Measurements from ENCODE around the gene CAMK2D.
"Not testable (repeated sequence)": the region's sequence is repeated elsewhere in the genome, so short reads cannot be mapped to it uniquely, and the experiment has no call there.

The CAMK2D gene

GRCh38 chr4:113687067-113687718, 74.3 kb downstream of the CAMK2D start:
- DNase-seq (ENCODE audit: extremely low read depth in 1 of 2, low read depth in 1 of 2): no peak

DNA sequence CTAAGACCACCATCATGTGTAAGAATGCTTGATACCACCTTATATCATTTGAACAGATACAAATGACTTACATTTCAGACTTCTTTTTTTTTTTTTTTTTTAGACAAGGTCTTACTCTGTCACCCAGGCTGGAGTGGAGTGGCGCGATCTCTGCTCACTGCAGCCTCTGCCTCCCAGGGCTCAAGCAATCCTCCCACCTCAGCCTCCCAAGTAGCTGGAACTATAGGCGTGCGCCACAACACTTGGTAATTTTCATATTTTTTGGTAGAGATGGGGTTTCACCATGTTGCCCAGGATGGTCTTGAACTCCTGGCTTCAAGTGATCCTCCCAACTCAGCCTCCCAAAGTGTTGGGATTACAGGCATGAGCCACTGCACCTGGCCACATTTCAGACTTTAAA, 76.4 kb downstream of the CAMK2D start:
- DNase-seq (ENCODE audit: extremely low read depth in 1 of 2, low read depth in 1 of 2): not testable (repeated sequence)

GRCh38 chr4:113684534-113685091, 76.9 kb downstream of the CAMK2D start:
- DNase-seq (ENCODE audit: extremely low read depth in 1 of 2, low read depth in 1 of 2): no peak

- peak in 1 of 2 donors; percentile 26 for DNase-seq (ENCODE audit: extremely low read depth in 1 of 2, low read depth in 1 of 2)
Observed at GRCh38 chr4:113682730-113683537, 78.6 kb downstream of the CAMK2D start.

DNA sequence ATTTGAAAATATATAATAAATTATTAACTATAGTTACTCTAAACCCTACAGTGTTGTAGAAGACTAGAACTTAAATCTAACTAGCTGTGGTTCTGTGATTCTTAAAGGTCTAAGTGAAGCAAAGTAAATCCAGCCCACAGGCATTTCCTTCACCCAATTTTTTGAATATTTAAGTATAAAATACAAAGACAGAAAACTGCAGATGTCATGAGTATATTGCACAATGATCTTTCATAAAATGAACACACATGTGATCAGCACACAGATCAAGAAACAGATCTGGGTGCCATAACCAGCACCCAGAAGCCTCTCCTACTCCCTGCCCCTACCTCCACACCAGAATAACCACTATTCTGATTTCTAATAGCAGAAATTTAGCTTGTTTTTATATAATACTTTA, 82.9 kb downstream of the CAMK2D start:
- DNase-seq (ENCODE audit: extremely low read depth in 1 of 2, low read depth in 1 of 2): no peak

- no peak for DNase-seq (ENCODE audit: extremely low read depth in 1 of 2, low read depth in 1 of 2)
Observed at GRCh38 chr4:113677325-113677724, 84.2 kb downstream of the CAMK2D start.

- no peak for DNase-seq (ENCODE audit: extremely low read depth in 1 of 2, low read depth in 1 of 2)
Observed at GRCh38 chr4:113675731-113676697, 85.5 kb downstream of the CAMK2D start.

GRCh38 chr4:113674733-113675132, 86.8 kb downstream of the CAMK2D start:
- DNase-seq (ENCODE audit: extremely low read depth in 1 of 2, low read depth in 1 of 2): no peak

GRCh38 chr4:113674251-113674650, 87.3 kb downstream of the CAMK2D start:
- DNase-seq (ENCODE audit: extremely low read depth in 1 of 2, low read depth in 1 of 2): no peak

- no peak for DNase-seq (ENCODE audit: extremely low read depth in 1 of 2, low read depth in 1 of 2)
Observed at GRCh38 chr4:113673450-113673849, 88.1 kb downstream of the CAMK2D start.

DNA sequence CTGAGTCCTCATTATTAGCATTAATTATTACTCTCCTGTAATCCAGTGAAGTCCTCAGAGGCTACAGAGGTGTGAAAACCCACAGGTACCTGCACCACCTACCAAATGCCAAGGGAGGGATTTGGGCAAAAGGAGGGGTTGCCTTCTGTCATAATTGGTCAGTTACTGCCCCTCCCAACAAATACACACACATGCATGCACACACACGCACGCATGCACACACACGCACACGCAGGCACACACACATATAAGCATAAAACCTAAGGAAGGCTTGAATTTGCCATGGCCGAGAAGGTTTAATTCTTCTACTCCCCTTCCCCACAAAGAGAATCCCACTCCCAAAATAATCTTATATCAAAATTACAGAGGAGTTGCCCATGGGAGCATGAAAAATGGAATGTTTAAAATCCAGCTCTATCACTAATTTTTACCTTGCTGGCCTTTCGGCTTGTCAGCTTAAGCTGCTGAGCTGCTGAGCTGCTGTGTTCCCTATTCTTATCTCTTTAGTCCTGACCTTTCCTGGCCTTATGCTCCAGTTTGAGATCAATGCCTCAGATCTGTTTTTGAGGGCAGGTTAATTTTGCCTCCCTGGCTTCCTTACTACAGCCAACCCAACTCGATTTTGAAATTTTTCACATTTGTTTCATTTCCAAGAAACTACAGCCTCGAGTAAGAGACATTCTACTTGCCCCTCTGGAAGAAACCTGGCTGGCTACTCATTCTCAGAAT, 95.0 kb downstream of the CAMK2D start:
- no peak for DNase-seq (ENCODE audit: extremely low read depth in 1 of 2, low read depth in 1 of 2)

- no peak for DNase-seq (ENCODE audit: extremely low read depth in 1 of 2, low read depth in 1 of 2)
Observed at GRCh38 chr4:113665036-113665435, 96.5 kb downstream of the CAMK2D start.

GRCh38 chr4:113662581-113662980, 99.0 kb downstream of the CAMK2D start:
- DNase-seq (ENCODE audit: extremely low read depth in 1 of 2, low read depth in 1 of 2): no peak

DNA sequence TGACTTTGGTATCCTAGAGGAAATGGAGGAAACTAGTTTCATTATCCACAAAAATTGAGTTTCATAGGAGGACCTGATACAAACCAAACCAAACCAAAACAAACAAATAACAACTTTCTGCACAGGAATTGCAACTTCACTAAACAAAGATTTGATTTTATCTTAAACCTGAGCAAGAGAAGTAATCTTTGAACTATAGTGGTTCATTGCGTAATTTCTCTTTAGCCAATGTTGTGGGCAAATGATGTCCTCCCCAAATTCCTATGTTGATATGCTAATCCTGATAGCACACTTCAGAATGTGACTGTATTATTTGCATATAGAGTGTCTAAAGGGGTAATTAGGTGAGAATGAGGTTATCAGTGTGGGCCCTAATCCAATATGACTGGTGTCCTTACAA, 102.4 kb downstream of the CAMK2D start:
- no peak for DNase-seq (ENCODE audit: extremely low read depth in 1 of 2, low read depth in 1 of 2)

DNA sequence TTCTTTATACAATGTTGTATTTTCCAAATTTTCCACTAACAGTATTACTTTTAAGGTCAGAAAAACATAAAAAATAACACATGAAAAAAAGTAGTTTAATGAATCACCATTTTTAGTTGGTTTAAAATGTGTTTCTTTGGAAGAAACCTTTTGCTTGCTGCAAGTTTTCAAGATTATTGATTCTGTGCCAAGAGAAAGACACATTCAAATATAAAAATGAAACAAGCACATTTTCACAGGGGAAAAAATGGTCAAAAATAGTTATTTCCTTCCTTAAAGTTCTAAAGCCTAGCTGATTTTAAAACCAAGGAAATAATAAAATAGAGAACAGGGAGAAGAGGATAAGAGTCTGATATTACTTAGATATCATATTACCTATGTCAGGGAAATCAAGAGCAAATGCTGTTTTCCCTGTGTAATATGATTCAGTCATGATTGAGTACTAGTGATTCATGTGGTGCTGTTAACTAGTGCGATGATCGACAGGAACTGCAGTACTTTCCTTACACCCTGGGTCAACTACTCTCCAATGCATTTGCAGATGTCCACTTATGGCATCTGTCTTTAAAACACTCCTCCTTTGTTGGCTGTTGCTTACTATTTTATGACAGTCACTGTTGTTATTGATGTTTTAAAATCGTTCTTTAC, 103.8 kb downstream of the CAMK2D start:
- DNase-seq (ENCODE audit: extremely low read depth in 1 of 2, low read depth in 1 of 2): no peak

DNA sequence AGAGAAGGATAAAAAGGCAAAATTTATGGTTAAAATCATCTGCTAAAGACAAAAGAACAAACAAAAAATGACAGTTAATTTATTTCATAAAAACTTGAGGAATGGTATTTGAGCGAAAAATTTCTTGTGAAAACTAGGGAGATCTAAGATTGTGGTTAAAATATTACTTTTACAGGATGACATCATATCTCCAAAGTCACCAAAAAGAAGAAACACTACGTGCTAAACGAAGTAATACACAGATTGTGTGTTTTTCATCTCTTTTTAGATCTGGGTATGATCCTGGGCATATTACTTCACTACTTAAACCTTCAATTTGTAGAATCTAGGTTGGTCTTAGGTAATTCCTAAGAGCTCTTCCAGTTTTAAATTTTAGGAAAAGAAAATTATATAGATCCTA, 107.7 kb downstream of the CAMK2D start:
- no peak for DNase-seq (ENCODE audit: extremely low read depth in 1 of 2, low read depth in 1 of 2)

DNA sequence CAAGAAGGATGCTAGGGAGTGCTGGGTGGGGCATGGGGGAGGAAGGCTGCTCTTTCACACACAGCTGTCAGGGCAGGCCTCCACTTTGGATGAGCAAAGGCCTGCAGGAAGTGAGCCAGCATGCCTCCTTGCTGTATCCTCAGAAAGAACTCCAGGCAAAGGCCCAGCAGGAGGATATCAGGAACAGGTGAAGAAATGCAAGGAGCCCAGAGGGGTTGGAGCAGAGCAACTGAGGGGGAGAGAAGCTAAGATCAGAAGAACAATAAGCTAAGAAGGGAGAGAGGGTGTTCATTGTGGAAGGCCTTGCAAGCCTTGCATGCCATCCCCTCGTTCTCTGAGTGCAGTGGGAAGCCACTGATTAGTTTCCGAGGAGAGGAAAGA, 115.1 kb downstream of the CAMK2D start:
- DNase-seq (ENCODE audit: extremely low read depth in 1 of 2, low read depth in 1 of 2): no peak

DNA sequence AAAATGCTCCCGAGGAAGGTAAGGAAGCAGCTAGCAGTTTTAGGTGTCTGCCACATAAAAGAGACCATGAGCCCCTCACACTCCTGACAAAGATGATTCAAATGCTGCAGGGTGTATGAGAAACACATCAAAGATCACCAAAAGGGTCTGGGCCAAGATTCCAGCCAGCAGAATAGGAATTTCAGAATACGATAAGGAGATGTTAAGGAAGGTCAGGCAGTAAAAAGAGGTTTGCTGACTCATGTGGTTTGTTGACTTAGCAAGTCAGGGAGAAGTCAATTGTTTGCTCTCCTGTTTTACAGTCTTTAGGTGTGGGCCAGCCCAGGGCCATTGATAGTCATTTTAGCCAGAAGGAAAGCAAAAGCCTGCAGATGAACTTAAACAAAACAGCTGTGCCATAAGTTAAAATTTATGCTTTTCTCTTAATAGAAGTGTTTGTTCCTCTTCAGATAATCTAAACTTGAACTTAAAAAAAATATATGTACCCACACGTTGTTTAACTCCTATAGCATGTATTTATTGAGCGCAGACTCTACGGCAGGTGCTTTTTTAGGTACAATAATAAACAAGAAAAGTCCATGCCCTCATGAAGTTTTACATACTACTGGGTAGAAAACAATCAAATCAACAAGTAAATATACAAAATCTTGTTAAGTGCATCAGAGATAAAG, 115.6 kb downstream of the CAMK2D start:
- DNase-seq (ENCODE audit: extremely low read depth in 1 of 2, low read depth in 1 of 2): no peak

GRCh38 chr4:113645288-113645687, 116.2 kb downstream of the CAMK2D start:
- no peak for DNase-seq (ENCODE audit: extremely low read depth in 1 of 2, low read depth in 1 of 2)

Data from activated CD8-positive, alpha-beta memory T cell treated with anti-CD3 and anti-CD28 coated beads for 1 hour (primary cell).